Ishikawa (cell line): Measurements from ENCODE around the gene BMX.

ENCODE experiments used
- CEBPB ChIP-seq: IDR thresholded peaks from 2 replicates; pipeline ENCODE4 v1.6.1; 2012
- CREB1 ChIP-seq: IDR thresholded peaks from 2 replicates; pipeline ENCODE4 v1.6.1; 2012; ENCODE audit warnings: low read depth
- EP300 ChIP-seq: IDR thresholded peaks from 2 replicates; pipeline ENCODE4 v1.6.1; 2012; ENCODE audit warnings: borderline replicate concordance
- FOXM1 ChIP-seq: IDR thresholded peaks from 2 replicates; pipeline ENCODE4 v1.6.1; 2012; ENCODE audit warnings: low read depth, borderline replicate concordance
- TAF1 ChIP-seq: IDR thresholded peaks from 2 replicates; pipeline ENCODE4 v1.6.1; 2012; ENCODE audit warnings: low read depth, mild to moderate bottlenecking
- USF1 ChIP-seq: IDR thresholded peaks from 2 replicates; pipeline ENCODE4 v1.6.1; 2012
- YY1 ChIP-seq: IDR thresholded peaks from 2 replicates; pipeline ENCODE4 v1.6.1; 2012; ENCODE audit warnings: low read depth
- ZBTB7A ChIP-seq: IDR thresholded peaks from 2 replicates; pipeline ENCODE4 v1.6.1; 2012; ENCODE audit warnings: low read depth
- TF ChIP-seq, protein P1 (sequence below): IDR thresholded peaks from 2 replicates; pipeline ENCODE4 v1.6.1; 2012
- TF ChIP-seq, protein P2 (sequence below): IDR thresholded peaks from 2 replicates; pipeline ENCODE4 v1.6.1; 2012; ENCODE audit warnings: low read depth, mild to moderate bottlenecking

- TF ChIP-seq FOXM1, result no peak
- no peak for TF ChIP-seq ZBTB7A
- TF ChIP-seq CREB1, result no peak
- TF ChIP-seq, protein P1, sequence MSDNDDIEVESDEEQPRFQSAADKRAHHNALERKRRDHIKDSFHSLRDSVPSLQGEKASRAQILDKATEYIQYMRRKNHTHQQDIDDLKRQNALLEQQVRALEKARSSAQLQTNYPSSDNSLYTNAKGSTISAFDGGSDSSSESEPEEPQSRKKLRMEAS, result no peak
- TF ChIP-seq, protein P2, sequence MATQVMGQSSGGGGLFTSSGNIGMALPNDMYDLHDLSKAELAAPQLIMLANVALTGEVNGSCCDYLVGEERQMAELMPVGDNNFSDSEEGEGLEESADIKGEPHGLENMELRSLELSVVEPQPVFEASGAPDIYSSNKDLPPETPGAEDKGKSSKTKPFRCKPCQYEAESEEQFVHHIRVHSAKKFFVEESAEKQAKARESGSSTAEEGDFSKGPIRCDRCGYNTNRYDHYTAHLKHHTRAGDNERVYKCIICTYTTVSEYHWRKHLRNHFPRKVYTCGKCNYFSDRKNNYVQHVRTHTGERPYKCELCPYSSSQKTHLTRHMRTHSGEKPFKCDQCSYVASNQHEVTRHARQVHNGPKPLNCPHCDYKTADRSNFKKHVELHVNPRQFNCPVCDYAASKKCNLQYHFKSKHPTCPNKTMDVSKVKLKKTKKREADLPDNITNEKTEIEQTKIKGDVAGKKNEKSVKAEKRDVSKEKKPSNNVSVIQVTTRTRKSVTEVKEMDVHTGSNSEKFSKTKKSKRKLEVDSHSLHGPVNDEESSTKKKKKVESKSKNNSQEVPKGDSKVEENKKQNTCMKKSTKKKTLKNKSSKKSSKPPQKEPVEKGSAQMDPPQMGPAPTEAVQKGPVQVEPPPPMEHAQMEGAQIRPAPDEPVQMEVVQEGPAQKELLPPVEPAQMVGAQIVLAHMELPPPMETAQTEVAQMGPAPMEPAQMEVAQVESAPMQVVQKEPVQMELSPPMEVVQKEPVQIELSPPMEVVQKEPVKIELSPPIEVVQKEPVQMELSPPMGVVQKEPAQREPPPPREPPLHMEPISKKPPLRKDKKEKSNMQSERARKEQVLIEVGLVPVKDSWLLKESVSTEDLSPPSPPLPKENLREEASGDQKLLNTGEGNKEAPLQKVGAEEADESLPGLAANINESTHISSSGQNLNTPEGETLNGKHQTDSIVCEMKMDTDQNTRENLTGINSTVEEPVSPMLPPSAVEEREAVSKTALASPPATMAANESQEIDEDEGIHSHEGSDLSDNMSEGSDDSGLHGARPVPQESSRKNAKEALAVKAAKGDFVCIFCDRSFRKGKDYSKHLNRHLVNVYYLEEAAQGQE, result no peak
- TF ChIP-seq USF1, result no peak
- TF ChIP-seq EP300, result no peak
- TF ChIP-seq CEBPB, result no peak
- no peak for TF ChIP-seq TAF1
- no peak for TF ChIP-seq YY1
Observed at GRCh38 chrX:15492469-15492868, 8.1 kb upstream of the BMX start.
